Mesenchymal stem cell (in vitro differentiated cells and primary cell): Measurements from ENCODE around the gene SOWAHC.
A peak's percentile ranks its signal among the peaks of the same experiment; 100 is the strongest.

Experiments
- DNase-seq: peaks from one replicate; pipeline ENCODE4 v3.0.0-alpha.2; 2013
- H2AFZ ChIP-seq: one replicate; pipeline ENCODE4 v1.6.1; 2013; ENCODE audit warnings: low read depth, mild to moderate bottlenecking, control low read depth, inconsistent platforms, low read length, moderate library complexity
- H2AK5ac ChIP-seq: 2 replicates; pipeline ENCODE4 v1.6.1; 2013; ENCODE audit warnings: low read length, moderate library complexity, mild to moderate bottlenecking, inconsistent platforms; ENCODE audit not compliant: severe bottlenecking
- H2BK120ac ChIP-seq: one replicate; pipeline ENCODE4 v1.6.1; 2013; ENCODE audit warnings: low read depth, mild to moderate bottlenecking, inconsistent platforms, low read length, moderate library complexity
- H2BK12ac ChIP-seq, 2 experiments: one replicate each; pipeline ENCODE4 v1.6.1; 2013; ENCODE audit warnings: inconsistent platforms in 2 of 2, low read length in 2 of 2, mild to moderate bottlenecking in 2 of 2, moderate library complexity in 2 of 2, control low read depth in 1 of 2
- H2BK15ac ChIP-seq: one replicate; pipeline ENCODE4 v1.6.1; 2013; ENCODE audit warnings: mild to moderate bottlenecking, low read depth, inconsistent platforms; ENCODE audit not compliant: poor library complexity, severe bottlenecking
- H2BK5ac ChIP-seq: 2 replicates; pipeline ENCODE4 v1.6.1; 2013; ENCODE audit warnings: low read depth, mild to moderate bottlenecking, low read length, control low read depth, inconsistent platforms; ENCODE audit not compliant: poor library complexity, severe bottlenecking
- H3K14ac ChIP-seq, 2 experiments: one replicate each; pipeline ENCODE4 v1.6.1; 2013; ENCODE audit warnings: inconsistent platforms in 2 of 2, low read length in 2 of 2, control low read depth in 1 of 2, mild to moderate bottlenecking in 1 of 2, moderate library complexity in 1 of 2
- H3K18ac ChIP-seq, 2 experiments: one replicate each; pipeline ENCODE4 v1.6.1; 2013; ENCODE audit warnings: inconsistent platforms in 2 of 2, low read length in 2 of 2, control low read depth in 1 of 2, low read depth in 1 of 2, mild to moderate bottlenecking in 1 of 2
- H3K23ac ChIP-seq, 2 experiments: one replicate each; pipeline ENCODE4 v1.6.1; 2013; ENCODE audit warnings: inconsistent platforms in 2 of 2, low read length in 2 of 2, mild to moderate bottlenecking in 2 of 2, moderate library complexity in 2 of 2, control low read depth in 1 of 2
- H3K27ac ChIP-seq: 2 replicates; pipeline ENCODE4 v1.5.1; 2013; ENCODE audit warnings: mild to moderate bottlenecking, moderate library complexity, low read length, control low read depth, inconsistent platforms; ENCODE audit not compliant: poor library complexity, severe bottlenecking
- H3K27me3 ChIP-seq, 2 experiments: 2 replicates each; pipeline versions ENCODE4 v1.6.1 to v1.7.0; 2013; ENCODE audit warnings: low read length in 2 of 2, mild to moderate bottlenecking in 2 of 2, moderate library complexity in 2 of 2, control low read depth in 1 of 2, inconsistent platforms in 1 of 2; ENCODE audit not compliant: control insufficient read depth in 1 of 2, insufficient read depth in 1 of 2
- H3K36me3 ChIP-seq, 2 experiments: 2 replicates each; pipeline versions ENCODE4 v1.6.1 to v1.7.0; 2013; ENCODE audit warnings: low read length in 2 of 2, control low read depth in 1 of 2, inconsistent platforms in 1 of 2, low read depth in 1 of 2, mild to moderate bottlenecking in 1 of 2; ENCODE audit not compliant: insufficient read depth in 2 of 2, control insufficient read depth in 1 of 2
- H3K4ac ChIP-seq, 2 experiments: one replicate each; pipeline ENCODE4 v1.6.1; 2013; ENCODE audit warnings: inconsistent platforms in 2 of 2, low read length in 2 of 2, mild to moderate bottlenecking in 2 of 2, moderate library complexity in 2 of 2, control low read depth in 1 of 2, low read depth in 1 of 2
- H3K4me1 ChIP-seq: 2 replicates; pipeline ENCODE4 v1.6.1; 2013; ENCODE audit warnings: low read depth, low read length, control low read depth; ENCODE audit not compliant: control insufficient read depth, insufficient read depth
- H3K4me2 ChIP-seq: 2 replicates; pipeline ENCODE4 v1.6.1; 2013; ENCODE audit warnings: low read length, mild to moderate bottlenecking, inconsistent platforms; ENCODE audit not compliant: poor library complexity, severe bottlenecking
- H3K4me3 ChIP-seq, 2 experiments: 2 replicates each; pipeline versions ENCODE4 v1.5.1 to v1.7.0; 2013; ENCODE audit warnings: low read length in 2 of 2, mild to moderate bottlenecking in 2 of 2, control low read depth in 1 of 2, low read depth in 1 of 2; ENCODE audit not compliant: insufficient read depth in 1 of 2
- H3K79me1 ChIP-seq: replicated peaks from 2 replicates; pipeline ENCODE4 v1.6.1; 2013; ENCODE audit warnings: mild to moderate bottlenecking, control low read depth, low read length, inconsistent platforms; ENCODE audit not compliant: poor library complexity, severe bottlenecking
- H3K9ac ChIP-seq: 2 replicates; pipeline ENCODE4 v1.7.0; 2013; ENCODE audit warnings: mild to moderate bottlenecking, low read length, moderate library complexity
- H3K9me3 ChIP-seq: 2 replicates; pipeline ENCODE4 v1.7.0; 2013; ENCODE audit warnings: mild to moderate bottlenecking, low read length; ENCODE audit not compliant: control insufficient read depth
- H4K8ac ChIP-seq: one replicate; pipeline ENCODE4 v1.6.1; 2013; ENCODE audit warnings: inconsistent platforms, mild to moderate bottlenecking, low read length, moderate library complexity
- H4K91ac ChIP-seq: one replicate; pipeline ENCODE4 v1.6.1; 2013; ENCODE audit warnings: mild to moderate bottlenecking, low read length, inconsistent platforms
- WGBS: methylation state at CpG from one replicate; pipeline ENCODE4 v1.1.7; 2013; ENCODE audit warnings: mixed read lengths; 5-methylcytosine and 5-hydroxymethylcytosine counted together

SOWAHC gene

GRCh38 chr2:109582928-109583895 lies 31.0 kb upstream of the SOWAHC start:
- no peak overlapping the region for H2BK12ac ChIP-seq
- peaks cover 22% of the 10 kb centered on the region for H3K79me1 ChIP-seq
- no peak overlapping the region for H3K27ac ChIP-seq
- H3K4me2 ChIP-seq: no peak overlapping the region
- no peak overlapping the region for H2BK120ac ChIP-seq
- WGBS: 83% methylated on average over 5 of the region's 6 CpGs
- no peak overlapping the region for H2BK5ac ChIP-seq
- H4K8ac ChIP-seq: no peak overlapping the region
- H2AFZ ChIP-seq: no peak overlapping the region
- no peak overlapping the region for H3K23ac ChIP-seq
- peaks cover 6 to 26% of the 10 kb centered on the region in 2 experiments for H3K36me3 ChIP-seq
- H3K9me3 ChIP-seq: no peaks in the 10 kb centered on the region
- no peak overlapping the region for H3K18ac ChIP-seq
- no peak overlapping the region for H2BK15ac ChIP-seq
- H2AK5ac ChIP-seq: no peak overlapping the region
- H4K91ac ChIP-seq: no peak overlapping the region
- no peaks in the 10 kb centered on the region for H3K4me1 ChIP-seq
- H3K4me3 ChIP-seq: no peak overlapping the region
- no peak overlapping the region for H3K4ac ChIP-seq
- H3K14ac ChIP-seq: no peak overlapping the region
- no peak overlapping the region for H3K9ac ChIP-seq
- peak; percentile 39 for DNase-seq
- H3K27me3 ChIP-seq: no peaks in the 10 kb centered on the region

GRCh38 chr2:109586687-109587086 lies 27.5 kb upstream of the SOWAHC start:
- DNase-seq: no peak
- Histone ChIP-seq H3K4me3 (no peak overlapping the region), H3K4ac (no peak overlapping the region), H3K9me3 (no peaks in the 10 kb centered on the region), H2BK5ac (no peak overlapping the region), H3K23ac (no peak overlapping the region), H3K36me3 (peaks cover 13 to 22% of the 10 kb centered on the region in 2 experiments), H2BK15ac (no peak overlapping the region), H3K4me1 (no peaks in the 10 kb centered on the region), H4K91ac (no peak overlapping the region), H3K79me1 (peaks cover 29% of the 10 kb centered on the region), H3K14ac (no peak overlapping the region), H3K27me3 (no peaks in the 10 kb centered on the region), H2BK12ac (no peak overlapping the region), H2AK5ac (no peak overlapping the region), H3K27ac (no peak overlapping the region), H4K8ac (no peak overlapping the region), H2AFZ (no peak overlapping the region), H3K9ac (no peak overlapping the region), H3K18ac (no peak overlapping the region), H2BK120ac (no peak overlapping the region), H3K4me2 (no peak overlapping the region)

GRCh38 chr2:109591206-109591605 lies 23.0 kb upstream of the SOWAHC start:
- H2BK12ac ChIP-seq: no peak overlapping the region
- H3K23ac ChIP-seq: no peak overlapping the region
- no peak overlapping the region for H3K4me3 ChIP-seq
- no peak overlapping the region for H2BK5ac ChIP-seq
- no peak overlapping the region for H2AK5ac ChIP-seq
- no peak overlapping the region for H2AFZ ChIP-seq
- H3K27me3 ChIP-seq: no peaks in the 10 kb centered on the region
- peaks cover 11 to 22% of the 10 kb centered on the region in 2 experiments for H3K36me3 ChIP-seq
- no peak overlapping the region for H2BK120ac ChIP-seq
- H3K79me1 ChIP-seq: peaks cover 29% of the 10 kb centered on the region
- no peak overlapping the region for H2BK15ac ChIP-seq
- H3K14ac ChIP-seq: no peak overlapping the region
- H3K4me2 ChIP-seq: no peak overlapping the region
- DNase-seq: no peak
- no peak overlapping the region for H4K91ac ChIP-seq
- H3K9me3 ChIP-seq: no peaks in the 10 kb centered on the region
- no peak overlapping the region for H3K18ac ChIP-seq
- H3K27ac ChIP-seq: no peak overlapping the region
- H3K4me1 ChIP-seq: no peaks in the 10 kb centered on the region
- no peak overlapping the region for H3K9ac ChIP-seq
- H4K8ac ChIP-seq: no peak overlapping the region
- no peak overlapping the region for H3K4ac ChIP-seq

GRCh38 chr2:109592905-109593304 lies 21.3 kb upstream of the SOWAHC start:
- DNase-seq: no peak
- Histone ChIP-seq H3K4ac (no peak overlapping the region), H3K27ac (no peak overlapping the region)

More at GRCh38 chr2:109592905-109593304, 21.3 kb upstream of the SOWAHC start:
- Histone ChIP-seq H2BK15ac (no peak overlapping the region), H3K4me1 (no peaks in the 10 kb centered on the region), H2BK12ac (no peak overlapping the region), H3K18ac (no peak overlapping the region), H4K91ac (no peak overlapping the region), H2AFZ (no peak overlapping the region), H2BK120ac (no peak overlapping the region), H3K9ac (no peak overlapping the region), H3K4me3 (no peak overlapping the region), H3K4me2 (no peak overlapping the region), H3K14ac (no peak overlapping the region), H3K36me3 (peaks cover 11 to 22% of the 10 kb centered on the region in 2 experiments), H3K23ac (no peak overlapping the region), H2AK5ac (no peak overlapping the region), H2BK5ac (no peak overlapping the region), H3K27me3 (no peaks in the 10 kb centered on the region), H4K8ac (no peak overlapping the region), H3K79me1 (peaks cover 27% of the 10 kb centered on the region), H3K9me3 (no peaks in the 10 kb centered on the region)
- WGBS: no CpG with 5 or more reads among the region's 3 CpGs
